ENCODE data around the gene TAS1R3.

The TAS1R3 gene

GRCh38 chr1:1340185-1340584, 9.1 kb downstream of the TAS1R3 start:
- no peak for DNase-seq (ENCODE audit: low spot score)

GRCh38 chr1:1340791-1341548, 9.9 kb downstream of the TAS1R3 start:
- no peak for DNase-seq (ENCODE audit: low spot score)

GRCh38 chr1:1341549-1342021, 10.5 kb downstream of the TAS1R3 start:
- no peak for DNase-seq (ENCODE audit: low spot score)

GRCh38 chr1:1342061-1342562, 11.0 kb downstream of the TAS1R3 start:
- DNase-seq (ENCODE audit: low spot score), result no peak

DNA sequence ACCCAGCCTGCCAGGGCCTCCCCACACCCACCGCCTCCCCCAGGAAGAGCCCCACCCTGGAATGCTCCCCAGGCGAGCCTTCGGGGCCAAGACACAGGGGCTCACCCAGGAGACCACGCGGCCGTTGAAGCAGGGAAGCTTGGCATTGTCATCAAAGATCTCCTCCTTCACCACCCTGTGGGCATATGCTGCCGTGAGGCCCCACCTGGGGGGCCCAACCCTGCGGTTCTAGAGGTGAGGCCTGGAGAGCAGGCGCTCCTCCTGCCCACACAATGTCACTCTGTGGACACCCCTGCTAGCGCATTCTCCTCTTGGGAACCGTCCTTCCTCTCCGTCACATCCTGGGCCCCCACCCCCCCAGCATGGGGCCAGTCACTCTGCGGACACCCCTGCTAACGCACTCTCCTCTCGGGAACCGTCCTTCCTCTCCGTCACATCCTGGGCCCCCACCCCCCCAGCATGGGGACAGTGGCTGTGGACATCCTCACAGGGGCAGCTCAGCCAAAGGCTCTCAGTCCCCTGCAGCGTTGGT, 11.6 kb downstream of the TAS1R3 start:
- DNase-seq (ENCODE audit: low spot score), result no peak

DNA sequence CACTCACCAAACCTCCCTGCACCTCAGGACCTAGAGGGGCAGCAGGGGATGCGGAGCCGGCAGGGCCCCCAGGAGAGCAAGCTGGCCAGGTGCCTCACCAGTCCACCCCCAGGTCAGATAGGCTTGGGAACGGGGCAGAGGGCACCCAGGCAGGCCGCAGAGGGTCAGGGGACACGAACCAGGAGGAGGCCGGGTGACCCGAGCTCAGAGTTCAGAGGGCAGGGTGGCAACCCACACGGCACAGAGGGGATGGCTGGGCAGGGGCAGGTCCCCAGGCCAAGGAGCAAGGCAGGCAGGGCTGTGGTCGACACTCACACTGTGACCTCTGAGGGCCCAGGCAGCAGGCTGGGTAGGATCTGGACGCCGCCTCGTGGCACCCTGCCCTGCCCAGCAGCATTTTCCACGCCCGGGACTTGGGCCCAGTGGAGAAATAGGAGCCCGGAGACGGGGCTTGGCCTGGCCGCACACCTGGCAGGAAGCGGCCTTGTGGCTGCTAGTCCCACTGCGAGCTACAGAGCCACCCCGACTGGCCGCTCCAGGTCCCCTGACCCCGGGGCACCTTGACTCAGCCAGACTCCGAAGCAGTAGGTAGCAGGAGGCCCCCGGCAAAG, 12.8 kb downstream of the TAS1R3 start:
- no peak for DNase-seq (ENCODE audit: low spot score)

- DNase-seq (ENCODE audit: low spot score), result peak; percentile 52
Measured at GRCh38 chr1:1344655-1345361, 13.7 kb downstream of the TAS1R3 start.

- no peak for DNase-seq (ENCODE audit: low spot score)
Measured at GRCh38 chr1:1345384-1345783, 14.3 kb downstream of the TAS1R3 start.

GRCh38 chr1:1345860-1346500, 14.9 kb downstream of the TAS1R3 start:
- DNase-seq (ENCODE audit: low spot score), result no peak

GRCh38 chr1:1346501-1346890, 15.4 kb downstream of the TAS1R3 start:
- DNase-seq (ENCODE audit: low spot score), result no peak

DNA sequence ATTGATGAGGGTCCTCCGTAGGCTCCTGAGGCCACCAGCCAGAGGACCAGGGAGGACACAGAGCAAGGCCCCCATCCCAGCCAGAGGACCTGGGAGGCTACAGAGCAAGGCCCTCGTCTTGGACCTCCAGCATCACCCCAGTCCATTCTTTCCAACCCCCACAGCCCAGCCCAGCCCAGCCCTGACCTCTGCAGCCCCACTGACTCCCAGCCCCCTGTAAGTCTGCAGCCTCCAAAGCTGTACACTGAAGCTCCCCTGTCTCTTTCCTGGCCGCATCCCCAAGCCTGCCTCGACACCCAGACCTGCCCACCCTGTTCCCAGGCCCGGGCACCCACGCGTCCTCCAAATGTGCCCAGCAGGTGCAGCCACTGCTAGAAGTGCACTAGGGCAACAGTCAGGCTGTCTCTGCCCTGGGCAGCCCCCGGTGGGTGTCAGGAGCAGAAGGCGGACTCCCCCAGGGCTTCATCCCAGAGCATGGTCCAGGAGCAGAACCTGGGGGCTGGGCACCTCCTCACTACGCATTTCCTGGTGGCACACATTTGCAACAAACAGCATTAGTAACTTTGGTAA, 16.0 kb downstream of the TAS1R3 start:
- DNase-seq (ENCODE audit: low spot score), result no peak

DNA sequence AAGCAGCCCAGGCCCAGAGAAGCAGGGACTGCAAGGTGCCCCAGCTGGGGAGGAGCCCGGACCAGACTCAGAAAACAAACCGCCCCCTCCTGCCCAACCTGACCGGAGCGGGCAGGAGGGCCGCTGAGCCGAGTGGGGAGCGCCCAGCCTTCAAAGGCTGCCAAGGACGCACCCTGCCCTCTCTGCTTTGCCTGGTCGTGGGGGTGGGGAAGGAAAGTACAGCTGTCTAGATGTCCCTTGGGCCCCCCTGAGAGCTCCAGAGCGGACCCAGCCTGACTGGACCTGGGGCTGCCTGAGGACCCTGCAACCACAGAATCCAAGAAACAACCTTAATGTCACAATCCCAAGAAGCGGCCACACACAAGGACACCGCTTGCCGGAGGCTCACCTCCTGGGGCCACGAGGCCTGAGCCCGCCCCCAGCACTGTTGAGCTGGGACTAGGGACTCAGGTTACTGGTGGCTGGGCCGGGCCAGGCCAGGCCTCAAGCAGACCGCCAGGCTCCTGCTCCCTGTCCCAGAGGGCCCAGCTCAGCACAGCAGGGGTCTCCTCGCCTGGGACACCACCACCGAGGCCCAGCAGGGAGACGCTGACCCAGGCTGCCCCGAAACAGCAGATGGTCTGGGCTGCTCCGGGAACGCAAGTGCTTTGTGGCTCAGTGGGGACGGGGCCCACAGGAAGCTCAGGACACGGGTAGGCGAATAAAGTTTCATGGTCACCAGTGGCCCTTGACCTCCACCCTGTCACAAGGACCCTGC, 16.8 kb downstream of the TAS1R3 start:
- peak; percentile 39 for DNase-seq (ENCODE audit: low spot score)

DNA sequence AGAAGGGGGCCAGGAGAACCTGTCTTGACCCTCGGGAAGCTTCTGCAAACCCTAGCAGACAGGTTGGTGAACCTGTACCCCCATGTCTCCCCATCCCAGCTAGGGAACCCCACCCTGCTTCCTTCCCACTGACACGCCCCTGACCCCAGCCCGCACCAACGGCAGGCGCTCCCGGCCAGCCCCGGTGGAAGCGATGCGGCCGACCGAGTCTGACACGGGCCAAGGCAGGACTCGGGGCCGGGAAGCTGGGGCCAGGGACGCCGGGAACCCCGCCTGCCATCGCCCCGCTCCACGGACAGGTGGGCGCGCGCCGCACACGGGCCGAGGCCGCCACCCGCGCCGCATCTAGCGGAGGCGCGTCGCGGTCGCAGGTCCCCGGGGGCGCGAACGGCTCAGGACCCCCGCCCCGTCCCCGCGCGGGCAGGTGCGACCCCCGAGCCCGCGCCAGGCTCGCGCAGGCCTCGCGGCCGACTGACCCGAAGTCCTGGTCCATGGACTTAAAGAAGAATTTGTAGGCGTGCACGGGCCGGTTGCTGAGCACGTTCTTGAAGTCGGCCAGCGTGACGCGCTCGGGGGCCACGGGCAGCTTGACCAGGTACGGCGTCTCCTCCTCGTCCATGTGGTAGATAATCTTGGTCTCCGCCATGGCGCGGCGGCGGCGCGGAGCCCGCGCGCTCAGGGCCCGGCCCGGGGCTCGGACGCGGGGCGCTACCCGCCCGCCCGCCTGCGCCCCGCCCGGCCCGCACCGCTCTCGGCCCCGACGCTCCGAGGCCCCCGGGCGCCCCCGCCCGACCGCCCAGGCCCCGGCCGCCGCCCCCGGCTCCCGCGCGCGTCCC, 17.6 kb downstream of the TAS1R3 start:
- no peak for DNase-seq (ENCODE audit: low spot score)

- peak; percentile 83 for DNase-seq (ENCODE audit: low spot score)
Measured at GRCh38 chr1:1349256-1350012, 18.4 kb downstream of the TAS1R3 start, which contains the start of gene DVL1. TSS of gene DVL1 (minus strand) at chr1:1349418. CDS start at chr1:1349065, 353 bp downstream.

GRCh38 chr1:1351511-1352427, 20.7 kb downstream of the TAS1R3 start:
- DNase-seq (ENCODE audit: low spot score), result peak; percentile 50

GRCh38 chr1:1352786-1353388, 21.8 kb downstream of the TAS1R3 start:
- DNase-seq (ENCODE audit: low spot score), result no peak

GRCh38 chr1:1353389-1354151, 22.5 kb downstream of the TAS1R3 start:
- no peak for DNase-seq (ENCODE audit: low spot score)

Data from AG08395 (cell line).